Panc1 (cell line): ENCODE measurements around the gene SBK2.
"Not testable (repeated sequence)": the region's sequence is repeated elsewhere in the genome, so short reads cannot be mapped to it uniquely, and the experiment has no call there.

Experiments
- POLR2AphosphoS5 ChIP-seq: IDR thresholded peaks from 2 replicates; pipeline ENCODE4 v1.6.1; 2012; ENCODE audit warnings: mild to moderate bottlenecking, low read depth, low read length, moderate library complexity
- SIN3A ChIP-seq: IDR thresholded peaks from 2 replicates; pipeline ENCODE4 v1.6.1; 2012; ENCODE audit warnings: low read depth, mild to moderate bottlenecking, low read length, moderate library complexity, borderline replicate concordance; ENCODE audit not compliant: insufficient read depth
- TCF7L2 ChIP-seq: IDR thresholded peaks from 2 replicates; pipeline ENCODE4 v1.6.1; 2011; ENCODE audit warnings: mild to moderate bottlenecking, low read depth, low read length, inconsistent platforms
- TF ChIP-seq, protein P1 (sequence below): fragments of 450-650 bp; IDR thresholded peaks from 2 replicates; pipeline ENCODE4 v1.5.1; 2017; ENCODE audit warnings: mild to moderate bottlenecking
- TF ChIP-seq, protein P2 (sequence below), 2 experiments: IDR thresholded peaks; 2 replicates each; pipeline ENCODE4 v1.6.1; 2011 to 2012; ENCODE audit warnings: low read depth in 2 of 2, control low read depth in 1 of 2, low read length in 1 of 2, mild to moderate bottlenecking in 1 of 2, moderate library complexity in 1 of 2; ENCODE audit not compliant: insufficient read depth in 1 of 2

DNA sequence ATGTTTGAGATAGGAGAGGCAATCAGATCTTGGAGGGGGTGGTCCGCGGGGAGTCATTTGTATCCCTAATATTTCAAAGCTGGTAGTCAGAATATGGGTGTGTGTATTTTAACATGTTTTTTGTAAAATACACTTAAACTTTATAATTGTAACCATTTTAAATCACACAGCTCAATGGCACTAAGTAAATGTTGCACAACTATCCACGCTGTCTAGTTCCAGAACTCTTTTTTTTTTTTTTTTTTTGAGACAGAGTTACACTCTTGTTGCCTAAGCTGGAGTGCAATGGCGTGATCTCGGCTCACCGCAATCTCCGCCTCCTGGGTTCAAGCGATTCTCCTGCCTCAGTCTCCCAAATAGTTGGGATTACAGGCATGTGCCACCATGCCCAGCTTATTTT, 47.0 kb upstream of the SBK2 start:
- TF ChIP-seq, protein P1, sequence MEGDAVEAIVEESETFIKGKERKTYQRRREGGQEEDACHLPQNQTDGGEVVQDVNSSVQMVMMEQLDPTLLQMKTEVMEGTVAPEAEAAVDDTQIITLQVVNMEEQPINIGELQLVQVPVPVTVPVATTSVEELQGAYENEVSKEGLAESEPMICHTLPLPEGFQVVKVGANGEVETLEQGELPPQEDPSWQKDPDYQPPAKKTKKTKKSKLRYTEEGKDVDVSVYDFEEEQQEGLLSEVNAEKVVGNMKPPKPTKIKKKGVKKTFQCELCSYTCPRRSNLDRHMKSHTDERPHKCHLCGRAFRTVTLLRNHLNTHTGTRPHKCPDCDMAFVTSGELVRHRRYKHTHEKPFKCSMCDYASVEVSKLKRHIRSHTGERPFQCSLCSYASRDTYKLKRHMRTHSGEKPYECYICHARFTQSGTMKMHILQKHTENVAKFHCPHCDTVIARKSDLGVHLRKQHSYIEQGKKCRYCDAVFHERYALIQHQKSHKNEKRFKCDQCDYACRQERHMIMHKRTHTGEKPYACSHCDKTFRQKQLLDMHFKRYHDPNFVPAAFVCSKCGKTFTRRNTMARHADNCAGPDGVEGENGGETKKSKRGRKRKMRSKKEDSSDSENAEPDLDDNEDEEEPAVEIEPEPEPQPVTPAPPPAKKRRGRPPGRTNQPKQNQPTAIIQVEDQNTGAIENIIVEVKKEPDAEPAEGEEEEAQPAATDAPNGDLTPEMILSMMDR: not testable (repeated sequence)
- TF ChIP-seq, protein P2, sequence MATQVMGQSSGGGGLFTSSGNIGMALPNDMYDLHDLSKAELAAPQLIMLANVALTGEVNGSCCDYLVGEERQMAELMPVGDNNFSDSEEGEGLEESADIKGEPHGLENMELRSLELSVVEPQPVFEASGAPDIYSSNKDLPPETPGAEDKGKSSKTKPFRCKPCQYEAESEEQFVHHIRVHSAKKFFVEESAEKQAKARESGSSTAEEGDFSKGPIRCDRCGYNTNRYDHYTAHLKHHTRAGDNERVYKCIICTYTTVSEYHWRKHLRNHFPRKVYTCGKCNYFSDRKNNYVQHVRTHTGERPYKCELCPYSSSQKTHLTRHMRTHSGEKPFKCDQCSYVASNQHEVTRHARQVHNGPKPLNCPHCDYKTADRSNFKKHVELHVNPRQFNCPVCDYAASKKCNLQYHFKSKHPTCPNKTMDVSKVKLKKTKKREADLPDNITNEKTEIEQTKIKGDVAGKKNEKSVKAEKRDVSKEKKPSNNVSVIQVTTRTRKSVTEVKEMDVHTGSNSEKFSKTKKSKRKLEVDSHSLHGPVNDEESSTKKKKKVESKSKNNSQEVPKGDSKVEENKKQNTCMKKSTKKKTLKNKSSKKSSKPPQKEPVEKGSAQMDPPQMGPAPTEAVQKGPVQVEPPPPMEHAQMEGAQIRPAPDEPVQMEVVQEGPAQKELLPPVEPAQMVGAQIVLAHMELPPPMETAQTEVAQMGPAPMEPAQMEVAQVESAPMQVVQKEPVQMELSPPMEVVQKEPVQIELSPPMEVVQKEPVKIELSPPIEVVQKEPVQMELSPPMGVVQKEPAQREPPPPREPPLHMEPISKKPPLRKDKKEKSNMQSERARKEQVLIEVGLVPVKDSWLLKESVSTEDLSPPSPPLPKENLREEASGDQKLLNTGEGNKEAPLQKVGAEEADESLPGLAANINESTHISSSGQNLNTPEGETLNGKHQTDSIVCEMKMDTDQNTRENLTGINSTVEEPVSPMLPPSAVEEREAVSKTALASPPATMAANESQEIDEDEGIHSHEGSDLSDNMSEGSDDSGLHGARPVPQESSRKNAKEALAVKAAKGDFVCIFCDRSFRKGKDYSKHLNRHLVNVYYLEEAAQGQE (IDR thresholded peaks at IDR 0.05; ENCODE audit: insufficient read depth in 1 of 2, low read depth in 2 of 2, low read length in 1 of 2): not testable (repeated sequence)
- TF ChIP-seq POLR2AphosphoS5, TCF7L2, SIN3A: not testable (repeated sequence)
